ENCODE results near the gene CNOT6.

DNA sequence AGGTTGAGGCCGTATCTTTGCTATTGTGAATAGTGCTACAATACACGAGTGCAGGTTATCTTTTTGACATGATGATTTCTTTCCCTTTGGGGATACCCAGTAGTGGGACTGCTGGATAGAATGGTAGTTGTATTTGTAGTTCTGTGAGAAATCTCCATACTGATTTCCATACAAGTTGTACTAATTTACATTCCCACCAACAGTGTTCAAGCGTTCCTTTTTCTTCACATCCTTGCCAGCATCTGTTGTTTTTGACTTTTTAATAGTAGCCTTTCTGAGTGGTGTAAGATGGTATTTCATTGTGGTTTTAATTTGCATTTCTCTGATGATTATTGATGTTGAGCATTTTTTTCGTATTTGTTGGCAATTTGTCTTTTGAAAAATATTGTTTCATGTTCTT is 41.4 kb downstream of the CNOT6 start:
- TF ChIP-seq, protein P1, sequence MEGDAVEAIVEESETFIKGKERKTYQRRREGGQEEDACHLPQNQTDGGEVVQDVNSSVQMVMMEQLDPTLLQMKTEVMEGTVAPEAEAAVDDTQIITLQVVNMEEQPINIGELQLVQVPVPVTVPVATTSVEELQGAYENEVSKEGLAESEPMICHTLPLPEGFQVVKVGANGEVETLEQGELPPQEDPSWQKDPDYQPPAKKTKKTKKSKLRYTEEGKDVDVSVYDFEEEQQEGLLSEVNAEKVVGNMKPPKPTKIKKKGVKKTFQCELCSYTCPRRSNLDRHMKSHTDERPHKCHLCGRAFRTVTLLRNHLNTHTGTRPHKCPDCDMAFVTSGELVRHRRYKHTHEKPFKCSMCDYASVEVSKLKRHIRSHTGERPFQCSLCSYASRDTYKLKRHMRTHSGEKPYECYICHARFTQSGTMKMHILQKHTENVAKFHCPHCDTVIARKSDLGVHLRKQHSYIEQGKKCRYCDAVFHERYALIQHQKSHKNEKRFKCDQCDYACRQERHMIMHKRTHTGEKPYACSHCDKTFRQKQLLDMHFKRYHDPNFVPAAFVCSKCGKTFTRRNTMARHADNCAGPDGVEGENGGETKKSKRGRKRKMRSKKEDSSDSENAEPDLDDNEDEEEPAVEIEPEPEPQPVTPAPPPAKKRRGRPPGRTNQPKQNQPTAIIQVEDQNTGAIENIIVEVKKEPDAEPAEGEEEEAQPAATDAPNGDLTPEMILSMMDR (IDR thresholded peaks at IDR 0.05 in 4 of 5, conservative IDR thresholded peaks at IDR 0.05 in 1 of 5) = no peak
- no peak for TF ChIP-seq POLR2A (IDR thresholded peaks at IDR 0.05)
